ENCODE data around the gene INTS11. TPM values are rescaled to one million over a fixed set of nuclear protein-coding genes. Genes with fewer than 3 reads are reported as not detected.

Gene INTS11
- total RNA-seq, 2 donors from 2014 or later: 108 to 131 TPM

- no peak overlapping the region for H3K4me3 Mint-ChIP-seq
- peaks cover 6% of the 10 kb centered on the region for H3K4me1 Mint-ChIP-seq (ENCODE audit: low read depth)
Measured at GRCh38 chr1:1353389-1354151, 29.1 kb upstream of the INTS11 start.

GRCh38 chr1:1352786-1353388, 28.4 kb upstream of the INTS11 start:
- H3K4me3 Mint-ChIP-seq: peak overlapping the region in 1 of 2 donors; percentile 72
- DNase-seq (no peak), ATAC-seq (replicated peaks in 1 of 2) (no peak)
- H3K27me3 Mint-ChIP-seq (ENCODE audit: low read depth): peaks cover 12% of the 10 kb centered on the region
- no peak overlapping the region for H3K27ac Mint-ChIP-seq
- H3K9me3 Mint-ChIP-seq: no peaks in the 10 kb centered on the region
- no peaks in the 10 kb centered on the region for H3K36me3 Mint-ChIP-seq (ENCODE audit: insufficient read depth in 2 of 2)
- peaks cover 7% of the 10 kb centered on the region for H3K4me1 Mint-ChIP-seq (ENCODE audit: low read depth)

More at GRCh38 chr1:1353389-1354151, 29.1 kb upstream of the INTS11 start:
- Mint-ChIP-seq H3K36me3 (ENCODE audit: insufficient read depth in 2 of 2) (no peaks in the 10 kb centered on the region), H3K9me3 (no peaks in the 10 kb centered on the region), H3K27me3 (ENCODE audit: low read depth) (peaks cover 12% of the 10 kb centered on the region), H3K27ac (no peak overlapping the region)
- ATAC-seq (replicated peaks in 1 of 2) (no peak), DNase-seq (no peak)

GRCh38 chr1:1351511-1352427, 27.3 kb upstream of the INTS11 start:
- Mint-ChIP-seq H3K9me3 (no peaks in the 10 kb centered on the region), H3K4me3 (peak overlapping the region; percentile 48 to 72), H3K4me1 (ENCODE audit: low read depth) (peaks cover 17% of the 10 kb centered on the region), H3K27me3 (ENCODE audit: low read depth) (peaks cover 12% of the 10 kb centered on the region), H3K36me3 (ENCODE audit: insufficient read depth in 2 of 2) (no peaks in the 10 kb centered on the region), H3K27ac (no peak overlapping the region)
- DNase-seq: no peak
- ATAC-seq (replicated peaks in 1 of 2): no peak

GRCh38 chr1:1349256-1350012, 25.0 kb upstream of the INTS11 start, which contains the start of gene DVL1:
TSS of gene DVL1 (minus strand) at chr1:1349418. CDS start at chr1:1349065, 353 bp downstream.
- H3K27ac Mint-ChIP-seq: no peak within 1 kb of the TSS
- ATAC-seq (replicated peaks in 1 of 2): peak; percentile 78 to 81
- DNase-seq: peak; percentile 79 to 82
- peak within 1 kb of the TSS; percentile 80 for H3K4me3 Mint-ChIP-seq
- no peaks in the 10 kb centered on the region for H3K36me3 Mint-ChIP-seq (ENCODE audit: insufficient read depth in 2 of 2)
- H3K9me3 Mint-ChIP-seq: no peaks in the 10 kb centered on the region
- peaks cover 17% of the 10 kb centered on the region for H3K4me1 Mint-ChIP-seq (ENCODE audit: low read depth)
- peaks cover 12% of the 10 kb centered on the region for H3K27me3 Mint-ChIP-seq (ENCODE audit: low read depth)

GRCh38 chr1:1348420-1349255, 24.2 kb upstream of the INTS11 start:
- no peak overlapping the region for H3K27ac Mint-ChIP-seq
- H3K4me1 Mint-ChIP-seq (ENCODE audit: low read depth): peaks cover 11% of the 10 kb centered on the region

GRCh38 chr1:1347663-1348419, 23.4 kb upstream of the INTS11 start:
- no peak for DNase-seq
- Mint-ChIP-seq H3K36me3 (ENCODE audit: insufficient read depth in 2 of 2) (no peaks in the 10 kb centered on the region), H3K27ac (no peak overlapping the region), H3K9me3 (no peaks in the 10 kb centered on the region), H3K4me3 (peak overlapping the region; percentile 80), H3K4me1 (ENCODE audit: low read depth) (peaks cover 19% of the 10 kb centered on the region), H3K27me3 (ENCODE audit: low read depth) (peaks cover 8% of the 10 kb centered on the region)
- no peak for ATAC-seq (replicated peaks in 1 of 2)

More at GRCh38 chr1:1348420-1349255, 24.2 kb upstream of the INTS11 start:
- H3K9me3 Mint-ChIP-seq: no peaks in the 10 kb centered on the region
- no peaks in the 10 kb centered on the region for H3K36me3 Mint-ChIP-seq (ENCODE audit: insufficient read depth in 2 of 2)
- ATAC-seq (replicated peaks in 1 of 2) (peak; percentile 42 to 45), DNase-seq (peak in 1 of 2 donors; percentile 34)
- H3K4me3 Mint-ChIP-seq: peak overlapping the region; percentile 80
- H3K27me3 Mint-ChIP-seq (ENCODE audit: low read depth): peaks cover 12% of the 10 kb centered on the region

- H3K4me3 Mint-ChIP-seq: peak overlapping the region; percentile 80
- no peak for DNase-seq
- H3K9me3 Mint-ChIP-seq: no peaks in the 10 kb centered on the region
- no peak for ATAC-seq (replicated peaks in 1 of 2)
- H3K36me3 Mint-ChIP-seq (ENCODE audit: insufficient read depth in 2 of 2): no peaks in the 10 kb centered on the region
- H3K27me3 Mint-ChIP-seq (ENCODE audit: low read depth): peaks cover under 1% of the 10 kb centered on the region
- H3K27ac Mint-ChIP-seq: peak overlapping the region; percentile 40
- peaks cover 20% of the 10 kb centered on the region for H3K4me1 Mint-ChIP-seq (ENCODE audit: low read depth)
Measured at GRCh38 chr1:1347026-1347595, 22.7 kb upstream of the INTS11 start.

- no peak for ATAC-seq (replicated peaks in 1 of 2)
- H3K4me3 Mint-ChIP-seq: no peak overlapping the region
- H3K4me1 Mint-ChIP-seq (ENCODE audit: low read depth): peaks cover 20% of the 10 kb centered on the region
- H3K27me3 Mint-ChIP-seq (ENCODE audit: low read depth): no peaks in the 10 kb centered on the region
- no peaks in the 10 kb centered on the region for H3K9me3 Mint-ChIP-seq
- peak overlapping the region; percentile 40 for H3K27ac Mint-ChIP-seq
- DNase-seq: no peak
- peaks cover 0 to under 1% of the 10 kb centered on the region in 2 donors for H3K36me3 Mint-ChIP-seq (ENCODE audit: insufficient read depth in 2 of 2)
Measured at GRCh38 chr1:1346501-1346890, 22.0 kb upstream of the INTS11 start.

GRCh38 chr1:1345860-1346500, 21.5 kb upstream of the INTS11 start:
- ATAC-seq (replicated peaks in 1 of 2) (no peak), DNase-seq (no peak)
- H3K4me3 Mint-ChIP-seq: no peak overlapping the region
- peaks cover 2 to 6% of the 10 kb centered on the region in 2 donors for H3K36me3 Mint-ChIP-seq (ENCODE audit: insufficient read depth in 2 of 2)
- no peaks in the 10 kb centered on the region for H3K27me3 Mint-ChIP-seq (ENCODE audit: low read depth)
- H3K9me3 Mint-ChIP-seq: peaks cover 0 to 3% of the 10 kb centered on the region in 2 donors
- H3K4me1 Mint-ChIP-seq (ENCODE audit: low read depth): peaks cover 20% of the 10 kb centered on the region
- no peak overlapping the region for H3K27ac Mint-ChIP-seq

GRCh38 chr1:1345384-1345783, 20.9 kb upstream of the INTS11 start:
- peaks cover 4 to 10% of the 10 kb centered on the region in 2 donors for H3K36me3 Mint-ChIP-seq (ENCODE audit: insufficient read depth in 2 of 2)
- peaks cover 20% of the 10 kb centered on the region for H3K4me1 Mint-ChIP-seq (ENCODE audit: low read depth)
- no peaks in the 10 kb centered on the region for H3K27me3 Mint-ChIP-seq (ENCODE audit: low read depth)
- no peak for ATAC-seq (replicated peaks in 1 of 2)
- H3K9me3 Mint-ChIP-seq: peaks cover 0 to 8% of the 10 kb centered on the region in 2 donors
- DNase-seq: no peak
- H3K27ac Mint-ChIP-seq: no peak overlapping the region
- no peak overlapping the region for H3K4me3 Mint-ChIP-seq
